GM23338 (cell line): Measurements from ENCODE around the gene ABHD17B. TPM values are rescaled to one million over a fixed set of nuclear protein-coding genes. Genes with fewer than 3 reads are reported as not detected.

Source experiments
- ATAC-seq: fragments of 200-7000 bp; cut with Tn5 transposase; 3 replicates; pipeline ENCODE4 v1.9.1; 2020
- DNase-seq: peaks from one replicate; pipeline ENCODE4 v3.0.0-alpha.2; 2015; ENCODE audit warnings: low spot score
- H2AFZ ChIP-seq: fragments of 200-600 bp; sonication (generic); 2 replicates; pipeline ENCODE4 v1.8.0; 2016; ENCODE audit warnings: antibody characterized with exemption, mild to moderate bottlenecking, moderate library complexity
- H3F3A ChIP-seq: fragments of 200-600 bp; sonication (generic); replicated peaks from 2 replicates; pipeline ENCODE4 v1.8.0; 2017; ENCODE audit warnings: antibody characterized with exemption, mixed run types, low read depth
- H3K27ac ChIP-seq: fragments of 200-600 bp; sonication (generic); 2 replicates; pipeline ENCODE4 v1.6.1; 2016; ENCODE audit warnings: low read depth
- H3K27me3 ChIP-seq: fragments of 200-600 bp; sonication (generic); 2 replicates; pipeline ENCODE4 v1.8.0; 2016; ENCODE audit warnings: mild to moderate bottlenecking, mixed run types, moderate library complexity; ENCODE audit not compliant: insufficient read depth
- H3K36me3 ChIP-seq: fragments of 200-600 bp; sonication (generic); 2 replicates; pipeline ENCODE4 v1.8.0; 2016; ENCODE audit warnings: mild to moderate bottlenecking; ENCODE audit not compliant: insufficient read depth
- H3K4me1 ChIP-seq: fragments of 200-600 bp; sonication (generic); 2 replicates; pipeline ENCODE4 v1.8.0; 2016; ENCODE audit warnings: mild to moderate bottlenecking, moderate library complexity; ENCODE audit not compliant: insufficient read depth
- H3K4me2 ChIP-seq: fragments of 200-600 bp; sonication (generic); 2 replicates; pipeline ENCODE4 v1.7.1; 2017; ENCODE audit warnings: mixed run types
- H3K4me3 ChIP-seq: fragments of 200-600 bp; sonication (generic); 2 replicates; pipeline ENCODE4 v1.6.1; 2016; ENCODE audit warnings: mixed run types
- H3K79me2 ChIP-seq: fragments of 200-600 bp; sonication (generic); replicated peaks from 2 replicates; pipeline ENCODE4 v1.8.0; 2017; ENCODE audit warnings: mild to moderate bottlenecking; ENCODE audit not compliant: insufficient read depth
- H3K9me2 ChIP-seq: fragments of 200-600 bp; sonication (generic); 2 replicates; pipeline ENCODE4 v1.8.0; 2017; ENCODE audit not compliant: insufficient read depth
- H4K20me1 ChIP-seq: fragments of 200-600 bp; sonication (generic); replicated peaks from 2 replicates; pipeline ENCODE4 v1.8.0; 2017; ENCODE audit warnings: mild to moderate bottlenecking; ENCODE audit not compliant: insufficient read depth
- H3K27ac Mint-ChIP-seq: 2 replicates; pipeline ENCODE4 v1.8.0; 2020; ENCODE audit warnings: inconsistent platforms, mild to moderate bottlenecking, moderate library complexity, mixed read lengths
- H3K27me3 Mint-ChIP-seq: 3 replicates; pipeline ENCODE4 v1.8.0; 2022; ENCODE audit warnings: low read depth, mild to moderate bottlenecking, moderate library complexity, mixed read lengths, inconsistent platforms; ENCODE audit not compliant: insufficient read depth, poor library complexity
- H3K36me3 Mint-ChIP-seq: 3 replicates; pipeline ENCODE4 v1.8.0; 2021; ENCODE audit warnings: low read depth, mild to moderate bottlenecking, inconsistent platforms, moderate library complexity, mixed read lengths
- H3K4me1 Mint-ChIP-seq: 3 replicates; pipeline ENCODE4 v1.8.0; 2020; ENCODE audit warnings: mild to moderate bottlenecking, inconsistent platforms, mixed read lengths
- H3K4me3 Mint-ChIP-seq: 3 replicates; pipeline ENCODE4 v1.8.0; 2021; ENCODE audit warnings: moderate library complexity, mild to moderate bottlenecking, inconsistent platforms, mixed read lengths
- H3K9me3 Mint-ChIP-seq: 3 replicates; pipeline ENCODE4 v1.8.0; 2020; ENCODE audit warnings: moderate library complexity, mild to moderate bottlenecking, inconsistent platforms, mixed read lengths
- CREB1 ChIP-seq: fragments of 250-450 bp; sonication (Bioruptor Pico); IDR thresholded peaks from 2 replicates; pipeline ENCODE4 v1.5.0; 2020; ENCODE audit warnings: low read depth, mild to moderate bottlenecking, moderate library complexity
- EZH2 ChIP-seq: fragments of 200-600 bp; sonication (generic); IDR thresholded peaks from one replicate; pipeline ENCODE4 v1.8.0; 2017; ENCODE audit warnings: antibody characterized with exemption, mild to moderate bottlenecking, low read depth; ENCODE audit not compliant: unreplicated experiment
- EZH2phosphoT487 ChIP-seq: fragments of 200-600 bp; sonication (generic); IDR thresholded peaks from one replicate; pipeline ENCODE4 v1.8.1; 2018; ENCODE audit warnings: antibody characterized with exemption; ENCODE audit not compliant: unreplicated experiment
- JUNB ChIP-seq: IDR thresholded peaks from one replicate; pipeline ENCODE4 v1.6.1; 2016; ENCODE audit warnings: antibody characterized with exemption; ENCODE audit not compliant: unreplicated experiment
- NANOG ChIP-seq: IDR thresholded peaks from 2 replicates; pipeline ENCODE4 v1.6.1; 2016; ENCODE audit warnings: antibody characterized with exemption, borderline replicate concordance
- POLR2AphosphoS5 ChIP-seq: IDR thresholded peaks from 2 replicates; pipeline ENCODE4 v1.6.1; 2016; ENCODE audit warnings: antibody characterized with exemption, low read depth
- STAT1 ChIP-seq: IDR thresholded peaks from one replicate; pipeline ENCODE4 v1.6.1; 2016; ENCODE audit warnings: antibody characterized with exemption; ENCODE audit not compliant: unreplicated experiment
- ZNF114 ChIP-seq: fragments of 250-450 bp; sonication (Bioruptor Pico); IDR thresholded peaks from 2 replicates; pipeline ENCODE4 v1.5.0; 2020; ENCODE audit warnings: mild to moderate bottlenecking, moderate library complexity
- ZNF331 ChIP-seq: fragments of 250-450 bp; sonication (Bioruptor Pico); IDR thresholded peaks from 2 replicates; pipeline ENCODE4 v1.5.0; 2020; ENCODE audit warnings: low read depth, mild to moderate bottlenecking, moderate library complexity
- polyA plus RNA-seq: library from polyadenylated mRNA; unstranded; fragments of >200 nt; fragmentation: Nextera tagmentation; extraction: Ambion mirVana; gene quantifications from 2 replicates; pipeline ENCODE4 v1.2.1, GENCODE V29; 2016
- total RNA-seq: library from RNA; depleted of rRNA; stranded (reverse); fragments of >200 nt; shearing (Covaris generic); gene quantifications from 2 replicates; pipeline ENCODE4 v1.2.3, GENCODE V29; 2014
- TF ChIP-seq, protein P1 (sequence below): IDR thresholded peaks from 2 replicates; pipeline ENCODE4 v1.6.1; 2016; ENCODE audit warnings: antibody characterized with exemption
- TF ChIP-seq, protein P2 (sequence below): fragments of 250-450 bp; sonication (Bioruptor Pico); IDR thresholded peaks from 2 replicates; pipeline ENCODE4 v1.5.0; 2020; ENCODE audit warnings: mild to moderate bottlenecking, moderate library complexity
- TF ChIP-seq, protein P3 (sequence below): IDR thresholded peaks from one replicate; pipeline ENCODE4 v1.6.1; 2018; ENCODE audit warnings: antibody characterized with exemption; ENCODE audit not compliant: unreplicated experiment
- TF ChIP-seq, protein P4 (sequence below), 2 experiments: fragments of 200-600 bp in 1 of 2; sonication (generic) in 1 of 2; conservative IDR thresholded peaks; 2 replicates each; pipeline versions ENCODE4 v1.5.1 to v1.6.1; 2016 to 2017; ENCODE audit warnings: antibody characterized with exemption in 2 of 2, low read depth in 2 of 2, mild to moderate bottlenecking in 2 of 2, moderate library complexity in 1 of 2

The ABHD17B gene
- total and polyA plus RNA-seq, 2 experiments from 2014 or later, result 32.2 to 112 TPM

DNA sequence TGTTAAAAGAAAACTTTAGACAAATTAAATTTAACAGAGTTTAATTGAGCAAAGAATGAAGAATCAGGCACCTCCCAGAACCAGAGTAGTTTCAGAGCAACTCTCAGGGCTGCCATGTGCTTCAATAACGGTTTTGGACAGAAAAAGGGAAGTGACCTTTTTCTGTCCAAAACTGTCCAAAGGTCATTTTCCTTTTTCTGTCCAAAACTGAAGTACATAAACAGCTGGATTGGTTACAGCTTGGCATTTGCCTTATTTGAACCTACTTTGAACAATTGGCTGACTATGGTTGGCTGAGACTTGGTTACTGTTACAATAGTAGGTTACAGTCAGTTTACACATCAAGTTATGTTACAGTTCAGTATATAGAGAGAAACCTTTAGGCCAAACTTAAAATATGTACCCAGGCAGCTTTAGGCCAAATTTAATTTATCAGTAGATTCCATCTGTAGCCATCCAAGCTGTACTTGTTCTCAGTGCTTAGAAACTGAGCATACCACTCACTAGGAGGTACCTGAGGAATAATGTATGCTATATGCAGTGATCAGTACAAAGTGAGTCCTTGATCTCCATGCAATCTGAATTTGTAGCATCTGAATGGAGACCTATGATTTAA lies 44.4 kb upstream of the ABHD17B start:
- Mint-ChIP-seq H3K4me3 (no peak overlapping the region), H3K27ac (no peak overlapping the region), H3K9me3 (no peaks in the 10 kb centered on the region), H3K36me3 (peaks cover 4% of the 10 kb centered on the region; the same call in 1 of the 3 replicates), H3K4me1 (peaks cover 50% of the 10 kb centered on the region), H3K27me3 (peaks cover 6% of the 10 kb centered on the region)
- Histone ChIP-seq H3K4me1 (peaks cover 30% of the 10 kb centered on the region), H3K4me3 (no peak overlapping the region), H3K27me3 (no peaks in the 10 kb centered on the region), H3K9me2 (no peaks in the 10 kb centered on the region), H3K4me2 (no peak overlapping the region), H3K36me3 (no peaks in the 10 kb centered on the region), H3K79me2 (no peaks in the 10 kb centered on the region), H4K20me1 (no peaks in the 10 kb centered on the region), H3F3A (no peaks in the 10 kb centered on the region), H3K27ac (no peak overlapping the region), H2AFZ (no peak overlapping the region)
- TF ChIP-seq, protein P1, sequence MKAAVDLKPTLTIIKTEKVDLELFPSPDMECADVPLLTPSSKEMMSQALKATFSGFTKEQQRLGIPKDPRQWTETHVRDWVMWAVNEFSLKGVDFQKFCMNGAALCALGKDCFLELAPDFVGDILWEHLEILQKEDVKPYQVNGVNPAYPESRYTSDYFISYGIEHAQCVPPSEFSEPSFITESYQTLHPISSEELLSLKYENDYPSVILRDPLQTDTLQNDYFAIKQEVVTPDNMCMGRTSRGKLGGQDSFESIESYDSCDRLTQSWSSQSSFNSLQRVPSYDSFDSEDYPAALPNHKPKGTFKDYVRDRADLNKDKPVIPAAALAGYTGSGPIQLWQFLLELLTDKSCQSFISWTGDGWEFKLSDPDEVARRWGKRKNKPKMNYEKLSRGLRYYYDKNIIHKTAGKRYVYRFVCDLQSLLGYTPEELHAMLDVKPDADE, result no peak
- no peak for TF ChIP-seq POLR2AphosphoS5
- TF ChIP-seq CREB1 (CRISPR knock-in tag), result no peak
- no peak for TF ChIP-seq EZH2phosphoT487
- TF ChIP-seq, protein P2, sequence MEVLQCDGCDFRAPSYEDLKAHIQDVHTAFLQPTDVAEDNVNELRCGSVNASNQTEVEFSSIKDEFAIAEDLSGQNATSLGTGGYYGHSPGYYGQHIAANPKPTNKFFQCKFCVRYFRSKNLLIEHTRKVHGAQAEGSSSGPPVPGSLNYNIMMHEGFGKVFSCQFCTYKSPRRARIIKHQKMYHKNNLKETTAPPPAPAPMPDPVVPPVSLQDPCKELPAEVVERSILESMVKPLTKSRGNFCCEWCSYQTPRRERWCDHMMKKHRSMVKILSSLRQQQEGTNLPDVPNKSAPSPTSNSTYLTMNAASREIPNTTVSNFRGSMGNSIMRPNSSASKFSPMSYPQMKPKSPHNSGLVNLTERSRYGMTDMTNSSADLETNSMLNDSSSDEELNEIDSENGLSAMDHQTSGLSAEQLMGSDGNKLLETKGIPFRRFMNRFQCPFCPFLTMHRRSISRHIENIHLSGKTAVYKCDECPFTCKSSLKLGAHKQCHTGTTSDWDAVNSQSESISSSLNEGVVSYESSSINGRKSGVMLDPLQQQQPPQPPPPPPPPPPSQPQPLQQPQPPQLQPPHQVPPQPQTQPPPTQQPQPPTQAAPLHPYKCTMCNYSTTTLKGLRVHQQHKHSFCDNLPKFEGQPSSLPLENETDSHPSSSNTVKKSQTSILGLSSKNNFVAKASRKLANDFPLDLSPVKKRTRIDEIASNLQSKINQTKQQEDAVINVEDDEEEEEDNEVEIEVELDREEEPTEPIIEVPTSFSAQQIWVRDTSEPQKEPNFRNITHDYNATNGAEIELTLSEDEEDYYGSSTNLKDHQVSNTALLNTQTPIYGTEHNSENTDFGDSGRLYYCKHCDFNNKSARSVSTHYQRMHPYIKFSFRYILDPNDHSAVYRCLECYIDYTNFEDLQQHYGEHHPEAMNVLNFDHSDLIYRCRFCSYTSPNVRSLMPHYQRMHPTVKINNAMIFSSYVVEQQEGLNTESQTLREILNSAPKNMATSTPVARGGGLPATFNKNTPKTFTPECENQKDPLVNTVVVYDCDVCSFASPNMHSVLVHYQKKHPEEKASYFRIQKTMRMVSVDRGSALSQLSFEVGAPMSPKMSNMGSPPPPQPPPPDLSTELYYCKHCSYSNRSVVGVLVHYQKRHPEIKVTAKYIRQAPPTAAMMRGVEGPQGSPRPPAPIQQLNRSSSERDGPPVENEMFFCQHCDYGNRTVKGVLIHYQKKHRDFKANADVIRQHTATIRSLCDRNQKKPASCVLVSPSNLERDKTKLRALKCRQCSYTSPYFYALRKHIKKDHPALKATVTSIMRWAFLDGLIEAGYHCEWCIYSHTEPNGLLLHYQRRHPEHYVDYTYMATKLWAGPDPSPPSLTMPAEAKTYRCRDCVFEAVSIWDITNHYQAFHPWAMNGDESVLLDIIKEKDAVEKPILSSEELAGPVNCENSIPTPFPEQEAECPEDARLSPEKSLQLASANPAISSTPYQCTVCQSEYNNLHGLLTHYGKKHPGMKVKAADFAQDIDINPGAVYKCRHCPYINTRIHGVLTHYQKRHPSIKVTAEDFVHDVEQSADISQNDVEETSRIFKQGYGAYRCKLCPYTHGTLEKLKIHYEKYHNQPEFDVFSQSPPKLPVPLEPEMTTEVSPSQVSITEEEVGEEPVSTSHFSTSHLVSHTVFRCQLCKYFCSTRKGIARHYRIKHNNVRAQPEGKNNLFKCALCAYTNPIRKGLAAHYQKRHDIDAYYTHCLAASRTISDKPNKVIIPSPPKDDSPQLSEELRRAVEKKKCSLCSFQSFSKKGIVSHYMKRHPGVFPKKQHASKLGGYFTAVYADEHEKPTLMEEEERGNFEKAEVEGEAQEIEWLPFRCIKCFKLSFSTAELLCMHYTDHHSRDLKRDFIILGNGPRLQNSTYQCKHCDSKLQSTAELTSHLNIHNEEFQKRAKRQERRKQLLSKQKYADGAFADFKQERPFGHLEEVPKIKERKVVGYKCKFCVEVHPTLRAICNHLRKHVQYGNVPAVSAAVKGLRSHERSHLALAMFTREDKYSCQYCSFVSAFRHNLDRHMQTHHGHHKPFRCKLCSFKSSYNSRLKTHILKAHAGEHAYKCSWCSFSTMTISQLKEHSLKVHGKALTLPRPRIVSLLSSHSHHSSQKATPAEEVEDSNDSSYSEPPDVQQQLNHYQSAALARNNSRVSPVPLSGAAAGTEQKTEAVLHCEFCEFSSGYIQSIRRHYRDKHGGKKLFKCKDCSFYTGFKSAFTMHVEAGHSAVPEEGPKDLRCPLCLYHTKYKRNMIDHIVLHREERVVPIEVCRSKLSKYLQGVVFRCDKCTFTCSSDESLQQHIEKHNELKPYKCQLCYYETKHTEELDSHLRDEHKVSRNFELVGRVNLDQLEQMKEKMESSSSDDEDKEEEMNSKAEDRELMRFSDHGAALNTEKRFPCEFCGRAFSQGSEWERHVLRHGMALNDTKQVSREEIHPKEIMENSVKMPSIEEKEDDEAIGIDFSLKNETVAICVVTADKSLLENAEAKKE, result no peak
- TF ChIP-seq EZH2, result no peak
- TF ChIP-seq NANOG, result no peak
- TF ChIP-seq, protein P3, sequence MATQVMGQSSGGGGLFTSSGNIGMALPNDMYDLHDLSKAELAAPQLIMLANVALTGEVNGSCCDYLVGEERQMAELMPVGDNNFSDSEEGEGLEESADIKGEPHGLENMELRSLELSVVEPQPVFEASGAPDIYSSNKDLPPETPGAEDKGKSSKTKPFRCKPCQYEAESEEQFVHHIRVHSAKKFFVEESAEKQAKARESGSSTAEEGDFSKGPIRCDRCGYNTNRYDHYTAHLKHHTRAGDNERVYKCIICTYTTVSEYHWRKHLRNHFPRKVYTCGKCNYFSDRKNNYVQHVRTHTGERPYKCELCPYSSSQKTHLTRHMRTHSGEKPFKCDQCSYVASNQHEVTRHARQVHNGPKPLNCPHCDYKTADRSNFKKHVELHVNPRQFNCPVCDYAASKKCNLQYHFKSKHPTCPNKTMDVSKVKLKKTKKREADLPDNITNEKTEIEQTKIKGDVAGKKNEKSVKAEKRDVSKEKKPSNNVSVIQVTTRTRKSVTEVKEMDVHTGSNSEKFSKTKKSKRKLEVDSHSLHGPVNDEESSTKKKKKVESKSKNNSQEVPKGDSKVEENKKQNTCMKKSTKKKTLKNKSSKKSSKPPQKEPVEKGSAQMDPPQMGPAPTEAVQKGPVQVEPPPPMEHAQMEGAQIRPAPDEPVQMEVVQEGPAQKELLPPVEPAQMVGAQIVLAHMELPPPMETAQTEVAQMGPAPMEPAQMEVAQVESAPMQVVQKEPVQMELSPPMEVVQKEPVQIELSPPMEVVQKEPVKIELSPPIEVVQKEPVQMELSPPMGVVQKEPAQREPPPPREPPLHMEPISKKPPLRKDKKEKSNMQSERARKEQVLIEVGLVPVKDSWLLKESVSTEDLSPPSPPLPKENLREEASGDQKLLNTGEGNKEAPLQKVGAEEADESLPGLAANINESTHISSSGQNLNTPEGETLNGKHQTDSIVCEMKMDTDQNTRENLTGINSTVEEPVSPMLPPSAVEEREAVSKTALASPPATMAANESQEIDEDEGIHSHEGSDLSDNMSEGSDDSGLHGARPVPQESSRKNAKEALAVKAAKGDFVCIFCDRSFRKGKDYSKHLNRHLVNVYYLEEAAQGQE, result no peak
- no peak for TF ChIP-seq JUNB
- TF ChIP-seq STAT1, result no peak
- no peak for TF ChIP-seq ZNF114 (CRISPR knock-in tag)
- TF ChIP-seq, protein P4, sequence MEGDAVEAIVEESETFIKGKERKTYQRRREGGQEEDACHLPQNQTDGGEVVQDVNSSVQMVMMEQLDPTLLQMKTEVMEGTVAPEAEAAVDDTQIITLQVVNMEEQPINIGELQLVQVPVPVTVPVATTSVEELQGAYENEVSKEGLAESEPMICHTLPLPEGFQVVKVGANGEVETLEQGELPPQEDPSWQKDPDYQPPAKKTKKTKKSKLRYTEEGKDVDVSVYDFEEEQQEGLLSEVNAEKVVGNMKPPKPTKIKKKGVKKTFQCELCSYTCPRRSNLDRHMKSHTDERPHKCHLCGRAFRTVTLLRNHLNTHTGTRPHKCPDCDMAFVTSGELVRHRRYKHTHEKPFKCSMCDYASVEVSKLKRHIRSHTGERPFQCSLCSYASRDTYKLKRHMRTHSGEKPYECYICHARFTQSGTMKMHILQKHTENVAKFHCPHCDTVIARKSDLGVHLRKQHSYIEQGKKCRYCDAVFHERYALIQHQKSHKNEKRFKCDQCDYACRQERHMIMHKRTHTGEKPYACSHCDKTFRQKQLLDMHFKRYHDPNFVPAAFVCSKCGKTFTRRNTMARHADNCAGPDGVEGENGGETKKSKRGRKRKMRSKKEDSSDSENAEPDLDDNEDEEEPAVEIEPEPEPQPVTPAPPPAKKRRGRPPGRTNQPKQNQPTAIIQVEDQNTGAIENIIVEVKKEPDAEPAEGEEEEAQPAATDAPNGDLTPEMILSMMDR (conservative IDR thresholded peaks at IDR 0.05; ENCODE audit: low read depth in 2 of 2), result no peak
- TF ChIP-seq ZNF331, result no peak
- ATAC-seq (no peak), DNase-seq (no peak)
